CD4-positive, alpha-beta T cell treated with Interleukin-17A for 4 hours (primary cell): ENCODE measurements around the gene DCUN1D3.
"Not testable (repeated sequence)": the region's sequence is repeated elsewhere in the genome, so short reads cannot be mapped to it uniquely, and the experiment has no call there.

Experiments used
- DNase-seq: peaks from one replicate; pipeline ENCODE4 v3.0.0-alpha.2; 2020; ENCODE audit warnings: mixed read lengths

Gene DCUN1D3

DNA sequence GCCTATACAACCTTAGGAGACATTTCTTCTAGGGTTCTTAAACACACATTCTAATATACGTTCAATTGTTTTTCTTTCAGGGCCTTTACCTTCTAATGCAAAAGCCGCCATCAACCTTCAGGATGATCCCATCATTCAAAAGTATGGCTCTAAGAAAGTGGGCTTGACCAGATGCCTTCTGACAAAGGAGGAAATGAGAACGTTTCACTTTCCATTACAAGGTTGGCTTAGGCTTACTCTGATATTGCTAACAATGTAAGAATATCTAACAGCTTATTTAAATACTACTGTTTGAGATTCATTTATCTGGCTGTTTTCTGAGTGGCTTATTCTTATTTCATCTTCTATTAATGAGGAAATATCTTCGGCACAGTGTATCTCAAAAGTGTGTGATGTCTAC lies 78.5 kb downstream of the DCUN1D3 start:
- no peak for DNase-seq

DNA sequence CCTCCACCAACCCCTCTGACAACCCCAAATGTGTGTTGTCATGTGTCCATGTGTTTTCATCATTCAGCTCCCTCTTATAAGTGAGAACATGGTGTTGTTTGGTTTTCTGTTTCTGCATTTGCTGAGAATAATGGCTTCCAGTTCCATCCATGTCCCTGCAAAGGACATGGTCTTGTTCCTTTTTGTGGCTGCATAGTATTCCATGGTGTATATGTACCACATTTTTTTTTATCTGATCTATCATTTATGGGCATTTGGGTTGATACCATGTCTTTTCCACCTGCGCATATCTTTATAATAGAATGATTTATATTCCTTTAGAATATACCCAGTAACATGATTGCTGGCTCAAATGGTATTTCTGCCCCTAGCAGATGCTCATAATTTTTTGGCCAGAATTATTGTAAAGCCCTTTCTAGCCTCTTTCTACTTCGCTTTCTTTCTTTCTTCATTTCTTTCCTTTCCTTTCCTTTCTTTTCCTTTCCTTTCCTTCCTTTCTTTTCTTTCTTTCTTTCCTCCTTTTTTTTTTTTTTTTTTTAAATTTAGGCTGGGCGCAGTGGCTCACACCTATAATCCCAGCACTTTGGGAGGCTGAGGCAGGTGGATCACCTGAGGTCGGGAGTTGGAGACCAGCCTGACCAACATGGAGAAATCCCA lies 81.1 kb downstream of the DCUN1D3 start:
- no peak for DNase-seq

DNA sequence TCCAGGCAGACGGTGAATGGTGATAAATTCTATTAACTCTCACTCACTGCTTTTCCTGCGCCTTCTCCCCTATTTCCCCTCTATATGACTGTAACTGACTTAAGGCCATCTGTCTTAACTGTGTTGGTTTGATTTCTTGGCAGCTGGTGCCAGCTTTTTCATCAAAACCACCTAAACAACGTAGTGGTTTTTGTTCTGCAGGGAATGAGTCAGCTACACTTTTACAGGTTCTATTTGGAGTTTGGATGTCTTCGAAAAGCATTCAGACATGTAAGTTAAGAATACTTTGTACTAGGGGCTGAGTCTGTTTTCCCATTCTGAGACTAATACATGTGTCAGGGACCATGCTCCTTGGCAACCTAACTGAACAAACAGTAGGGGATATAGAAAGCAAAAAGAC lies 85.4 kb downstream of the DCUN1D3 start:
- no peak for DNase-seq

DNA sequence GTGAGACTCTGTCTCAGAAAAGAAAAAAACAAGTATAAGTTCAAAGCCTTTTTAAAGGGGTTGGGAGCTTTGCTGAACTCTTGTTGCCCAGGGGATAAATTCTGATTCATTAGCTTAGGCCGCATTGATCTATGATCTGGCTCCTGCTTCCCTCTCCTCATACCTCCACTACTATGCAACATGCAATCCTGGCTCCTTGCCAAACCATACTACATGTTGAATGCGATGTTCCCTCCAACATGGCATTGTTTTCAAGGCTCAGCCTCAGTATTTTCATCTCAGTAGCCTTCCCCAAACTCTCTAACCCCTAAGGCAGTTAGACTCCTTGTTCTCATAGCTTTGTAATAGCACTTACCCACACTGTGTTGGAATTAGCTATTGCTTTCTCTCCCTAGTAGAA lies 87.6 kb downstream of the DCUN1D3 start:
- DNase-seq, result no peak

DNA sequence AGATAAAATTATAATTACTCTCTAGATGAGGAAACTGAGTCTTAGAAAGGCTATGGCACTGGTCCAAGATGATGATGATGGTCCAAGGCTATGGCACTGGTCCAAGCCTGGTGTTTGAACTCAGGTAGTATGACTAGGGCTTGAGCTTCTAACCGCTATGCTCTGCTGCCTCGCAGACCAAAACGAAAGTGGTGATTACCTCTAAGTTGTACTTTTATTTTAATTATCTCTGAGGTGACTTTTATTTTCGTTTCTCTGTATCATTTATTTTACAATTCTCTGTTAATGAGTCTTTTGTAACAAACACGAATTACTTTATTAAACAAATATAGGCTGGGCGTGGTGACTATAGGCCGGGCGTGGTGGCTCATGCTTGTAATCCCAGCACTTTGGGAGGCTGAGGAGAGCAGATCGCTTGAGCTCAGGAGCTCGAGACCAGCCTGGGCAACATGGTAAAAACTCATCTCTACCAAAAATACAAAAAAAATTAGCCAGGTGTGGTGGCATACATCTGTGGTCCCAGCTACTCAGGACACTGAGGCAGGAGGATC lies 88.2 kb downstream of the DCUN1D3 start:
- DNase-seq, result no peak

DNA sequence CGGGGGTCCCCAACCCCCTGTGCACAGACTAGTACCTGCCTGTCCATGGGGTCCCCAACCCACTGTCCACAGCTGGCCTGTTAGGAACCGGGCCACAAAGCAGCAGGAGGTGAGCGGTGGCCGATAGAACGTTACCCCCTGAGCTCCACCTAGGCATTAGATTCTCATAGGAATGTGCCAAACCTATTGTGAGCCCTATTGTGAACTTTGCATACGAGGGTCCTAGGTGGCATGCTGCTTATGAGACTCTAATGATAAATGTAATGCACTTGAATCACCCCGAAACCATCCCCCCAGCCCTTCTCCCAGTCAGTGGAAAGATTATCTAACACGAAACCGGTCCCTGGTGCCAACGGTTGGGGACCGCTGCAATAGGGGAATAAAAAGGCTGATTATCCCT lies 92.3 kb downstream of the DCUN1D3 start:
- DNase-seq, result no peak

DNA sequence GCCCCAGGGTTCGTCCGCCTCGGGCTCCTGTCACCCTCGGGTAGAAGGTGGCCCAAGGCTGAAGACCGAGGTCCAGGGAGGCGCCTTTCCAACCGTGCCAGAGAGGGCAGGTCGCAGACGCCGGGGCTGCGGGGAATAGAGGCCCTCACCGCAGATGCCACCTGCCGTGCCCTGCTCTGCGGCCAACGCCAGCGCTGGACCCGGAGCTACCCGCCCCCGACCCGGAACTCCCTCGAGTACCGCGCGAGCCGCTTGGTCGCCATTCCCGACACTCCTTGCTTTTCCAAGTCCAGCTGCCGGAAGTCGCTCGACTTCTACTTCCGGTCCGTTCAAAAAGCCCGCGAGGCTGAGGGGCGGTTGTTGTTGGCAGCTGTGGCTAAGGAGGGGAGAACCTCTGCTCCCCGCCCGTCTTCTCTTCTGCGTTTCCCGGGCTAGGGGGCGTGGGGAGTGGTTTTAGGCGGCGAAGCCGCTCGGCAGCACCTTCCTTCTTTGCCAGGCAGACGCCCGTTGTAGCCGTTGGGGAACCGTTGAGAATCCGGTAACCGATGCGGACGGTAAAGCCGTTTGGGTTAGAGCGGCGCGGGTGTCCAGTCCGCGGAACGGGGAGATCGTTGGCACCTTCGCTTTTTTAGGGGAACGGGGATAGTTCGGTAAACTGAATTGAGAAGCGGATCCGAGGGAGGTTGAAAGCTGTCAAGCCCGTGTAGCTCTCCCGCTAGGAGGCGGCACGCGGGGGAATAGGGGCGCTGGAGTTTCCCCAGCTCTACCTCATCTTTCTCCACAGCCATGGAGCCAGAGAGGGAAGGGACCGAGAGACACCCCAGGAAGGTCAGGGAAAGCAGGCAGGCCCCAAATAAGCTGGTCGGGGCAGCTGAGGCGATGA lies 93.7 kb downstream of the DCUN1D3 start, which contains the start of the genes ERI2 and REXO5:
ERI2 (minus strand) TSS at position 305 of the 883 bp plus-strand sequence; CDS start at position 263, 42 bp downstream.
REXO5 (plus strand) TSS at position 360 of the 883 bp plus-strand sequence; CDS start at position 787, 427 bp downstream.
- DNase-seq, result peak; percentile 75

DNA sequence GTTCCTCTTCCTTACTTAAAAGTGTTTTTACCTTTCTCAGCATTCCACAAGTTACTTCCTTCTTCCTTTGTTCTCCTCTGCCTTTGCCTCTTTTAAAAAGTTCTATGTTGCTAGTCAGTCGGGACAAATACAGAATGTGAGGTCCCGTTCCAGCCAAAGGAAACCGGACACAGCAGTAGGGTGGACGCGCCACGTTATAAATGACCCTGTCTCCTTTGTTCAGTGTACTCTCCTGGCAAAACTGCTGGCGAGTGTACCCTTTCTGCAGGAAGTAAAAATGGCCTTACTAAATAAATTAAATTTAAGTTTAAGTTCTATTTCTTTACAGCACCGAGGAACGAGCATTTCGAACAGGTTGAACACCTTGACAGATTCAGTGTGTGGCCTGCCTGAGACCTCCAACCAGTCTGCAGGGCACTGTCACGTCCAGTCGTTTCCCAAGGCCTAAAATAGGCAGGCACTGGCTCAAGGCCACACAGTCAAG lies 94.4 kb downstream of the DCUN1D3 start:
- not testable (repeated sequence) for DNase-seq
